Keratinocyte (primary cell): Measurements from ENCODE around the gene CDCA4. TPM values are rescaled to one million over a fixed set of nuclear protein-coding genes. Genes with fewer than 3 reads are reported as not detected.

Experiments
- DNase-seq: peaks from one replicate; pipeline ENCODE4 v3.0.0-alpha.2; 2011; ENCODE audit warnings: low read depth, missing footprints, low spot score
- FAIRE-seq: peaks from 2 replicates; lab custom pipeline; 2011; peaks lifted over from hg19 to GRCh38; lab: Jason Lieb, UNC
- H2AFZ ChIP-seq: 2 replicates; pipeline ENCODE4 v1.6.0; 2012; ENCODE audit warnings: low read length, control low read depth, inconsistent platforms; ENCODE audit not compliant: control insufficient read depth
- H3K27ac ChIP-seq: 2 replicates; pipeline ENCODE4 v1.5.1; 2011; ENCODE audit warnings: low read length; ENCODE audit not compliant: control insufficient read depth, insufficient read depth
- H3K27me3 ChIP-seq: 3 replicates; pipeline ENCODE4 v1.6.0; 2011; ENCODE audit warnings: low read length; ENCODE audit not compliant: control insufficient read depth, insufficient read depth; ENCODE audit errors: extremely low read depth
- H3K36me3 ChIP-seq, 2 experiments: 2 replicates in 1 of 2; 3 replicates in 1 of 2; pipeline ENCODE4 v1.5.1; 2011; ENCODE audit warnings: low read length in 2 of 2, mild to moderate bottlenecking in 1 of 2; ENCODE audit not compliant: control insufficient read depth in 2 of 2, insufficient read depth in 2 of 2; ENCODE audit errors: extremely low read depth in 1 of 2
- H3K4me1 ChIP-seq: 3 replicates; pipeline ENCODE4 v1.5.1; 2011; ENCODE audit warnings: low read length; ENCODE audit not compliant: control insufficient read depth, insufficient read depth; ENCODE audit errors: extremely low read depth
- H3K4me2 ChIP-seq: 3 replicates; pipeline ENCODE4 v1.6.0; 2011; ENCODE audit warnings: low read depth, low read length; ENCODE audit not compliant: control insufficient read depth, insufficient read depth; ENCODE audit errors: extremely low read depth
- H3K4me3 ChIP-seq, 3 experiments: fragments of 200-600 bp in 1 of 3; sonication (generic) in 1 of 3; 2 replicates in 2 of 3; 3 replicates in 1 of 3; pipeline ENCODE4 v1.5.1; 2011 to 2016; ENCODE audit warnings: low read length in 3 of 3, mild to moderate bottlenecking in 3 of 3, control low read depth in 2 of 3, inconsistent platforms in 1 of 3, low read depth in 1 of 3, mixed read lengths in 1 of 3, mixed run types in 1 of 3, moderate library complexity in 1 of 3; ENCODE audit not compliant: control insufficient read depth in 2 of 3, insufficient read depth in 2 of 3; ENCODE audit errors: extremely low read depth in 1 of 3
- H3K79me2 ChIP-seq: 2 replicates; pipeline ENCODE4 v1.6.0; 2012; ENCODE audit warnings: low read length; ENCODE audit not compliant: control insufficient read depth, insufficient read depth
- H3K9ac ChIP-seq: 3 replicates; pipeline ENCODE4 v1.6.0; 2011; ENCODE audit warnings: low read length; ENCODE audit not compliant: control insufficient read depth, insufficient read depth; ENCODE audit errors: extremely low read depth
- H3K9me1 ChIP-seq: 3 replicates; pipeline ENCODE4 v1.6.0; 2011; ENCODE audit warnings: low read length; ENCODE audit not compliant: control insufficient read depth, insufficient read depth; ENCODE audit errors: extremely low read depth
- H3K9me3 ChIP-seq: 2 replicates; pipeline ENCODE4 v1.5.1; 2012; ENCODE audit warnings: low read depth, low read length; ENCODE audit not compliant: control insufficient read depth
- H4K20me1 ChIP-seq: 3 replicates; pipeline ENCODE4 v1.6.0; 2011; ENCODE audit warnings: low read length; ENCODE audit not compliant: control insufficient read depth, insufficient read depth; ENCODE audit errors: extremely low read depth
- CTCF ChIP-seq, 3 experiments: IDR thresholded peaks in 1 of 3; conservative IDR thresholded peaks in 1 of 3; optimal IDR thresholded peaks in 1 of 3; 2 replicates in 2 of 3; 3 replicates in 1 of 3; pipeline versions ENCODE3 to v1.5.1; 2011; ENCODE audit warnings: low read length in 3 of 3, mild to moderate bottlenecking in 3 of 3, moderate library complexity in 2 of 3, control low read depth in 1 of 3, inconsistent platforms in 1 of 3; ENCODE audit not compliant: insufficient read depth in 2 of 3; ENCODE audit errors: extremely low read depth in 1 of 3
- EZH2 ChIP-seq: IDR thresholded peaks from one replicate; pipeline ENCODE4 v1.6.1; 2012; ENCODE audit warnings: inconsistent platforms, mild to moderate bottlenecking, low read length, moderate library complexity
- dilution Hi-C: fragments of 300-500 bp; cut with MboI; formaldehyde crosslinking; loops from one replicate; pipeline ENCODE4 v1.7.0; 2020; ENCODE audit warnings: low sequenced_read_pairs; ENCODE audit not compliant: extremely low pct_ligation_motif_present
- polyA plus RNA-seq, 5 experiments: library from polyadenylated mRNA; depleted of rRNA in 3 of 5; stranded (reverse) in 3 of 5; stranded (forward) in 1 of 5; unstranded in 1 of 5; fragments of >200 nt; gene quantifications; 1 replicate in 1 of 5; 2 replicates in 3 of 5; 3 replicates in 1 of 5; pipeline versions ENCODE4 v1.2.1 to v1.2.3, GENCODE V29; 2011 to 2012; ENCODE audit warnings: missing spikeins in 2 of 5, low read depth in 1 of 5, low replicate concordance in 1 of 5

CDCA4 gene
- polyA plus RNA-seq, 1 donor (not counting 4 experiments of a cell fraction or from before 2014, with no cell fraction given): 35.7 TPM

DNA sequence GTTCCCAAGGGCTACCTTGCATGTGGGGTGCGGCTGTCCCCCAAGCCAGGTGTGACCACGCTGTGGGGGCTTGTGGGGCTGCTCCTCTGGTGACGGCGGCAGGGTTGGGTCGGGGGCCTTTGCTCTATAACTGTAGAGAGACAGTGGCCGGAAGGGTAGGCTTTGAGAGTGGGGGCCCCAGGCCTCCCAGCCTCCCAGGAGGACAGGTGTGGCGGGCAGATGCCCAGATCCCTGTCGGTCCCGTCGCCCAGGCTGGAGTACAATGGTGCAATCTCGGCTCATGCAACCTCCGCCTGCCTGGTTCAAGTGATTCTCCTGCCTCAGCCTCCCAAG lies 47.1 kb upstream of the CDCA4 start:
- FAIRE-seq: no peak
- no peaks in the 10 kb centered on the region for H3K79me2 ChIP-seq
- no peak overlapping the region for H3K4me2 ChIP-seq
- H3K4me3 ChIP-seq: no peak overlapping the region
- no peak overlapping the region for H3K27ac ChIP-seq
- no peak for DNase-seq
- no peaks in the 10 kb centered on the region for H3K36me3 ChIP-seq
- H4K20me1 ChIP-seq: no peaks in the 10 kb centered on the region
- H3K9me3 ChIP-seq: no peaks in the 10 kb centered on the region
- H3K9me1 ChIP-seq: no peaks in the 10 kb centered on the region
- no peak for TF ChIP-seq EZH2
- no peak for TF ChIP-seq CTCF (optimal IDR thresholded peaks at IDR 0.05 in 1 of 3, IDR thresholded peaks at IDR 0.05 in 1 of 3, conservative IDR thresholded peaks at IDR 0.05 in 1 of 3; ENCODE audit: extremely low read depth in 1 of 3, insufficient read depth in 2 of 3, low read length in 3 of 3)
- peaks cover 15% of the 10 kb centered on the region for H3K27me3 ChIP-seq
- no peak overlapping the region for H3K9ac ChIP-seq
- peaks cover 11% of the 10 kb centered on the region for H3K4me1 ChIP-seq
- no peak overlapping the region for H2AFZ ChIP-seq
- dilution Hi-C loops: no loop called here

DNA sequence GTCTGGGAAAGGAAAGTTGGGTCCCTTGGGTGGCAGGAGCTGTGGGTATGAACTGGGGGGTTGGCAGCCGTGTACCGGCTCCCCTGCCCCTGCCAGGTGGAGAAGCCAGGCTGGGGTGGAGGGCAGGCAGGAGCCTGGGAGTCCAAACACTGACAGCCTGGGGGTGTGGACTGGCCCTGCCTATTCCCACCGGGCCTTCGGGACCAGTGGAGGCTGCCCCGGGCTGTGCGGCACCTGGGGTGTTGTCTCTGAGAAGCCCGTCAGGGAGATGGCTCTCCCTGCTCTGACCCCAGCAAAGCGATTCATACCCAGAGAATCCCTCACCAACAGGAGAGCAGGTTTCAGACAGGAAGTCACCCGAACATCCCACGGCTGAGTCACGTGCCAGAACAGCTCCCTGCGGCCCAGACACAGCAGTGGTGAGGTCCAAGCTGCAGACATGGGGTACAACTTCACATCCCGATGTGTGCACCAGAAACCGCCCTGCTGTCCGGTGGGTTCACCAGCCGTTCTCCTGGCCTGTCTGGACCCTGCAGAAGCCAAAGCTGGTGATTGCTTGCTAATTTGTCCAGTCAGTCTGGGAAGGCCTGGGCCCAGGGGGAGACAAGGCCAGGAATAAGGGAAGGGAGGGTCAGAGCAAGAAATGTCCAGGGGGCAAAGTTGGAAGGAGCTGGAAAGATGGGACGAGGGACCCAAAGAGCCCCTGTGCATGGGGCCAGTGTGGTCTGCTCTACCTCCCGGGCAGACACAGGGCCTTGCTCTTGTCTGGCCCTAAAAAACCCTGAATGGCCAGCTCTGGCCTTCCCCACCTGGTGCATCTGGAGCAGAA lies 46.5 kb upstream of the CDCA4 start:
- Histone ChIP-seq H3K27ac (no peak overlapping the region), H3K79me2 (no peaks in the 10 kb centered on the region), H4K20me1 (no peaks in the 10 kb centered on the region), H3K4me3 (no peak overlapping the region), H3K4me2 (no peak overlapping the region), H3K36me3 (no peaks in the 10 kb centered on the region), H3K4me1 (peaks cover 11% of the 10 kb centered on the region), H3K9ac (no peak overlapping the region), H3K9me3 (no peaks in the 10 kb centered on the region), H3K27me3 (peaks cover 10% of the 10 kb centered on the region), H3K9me1 (no peaks in the 10 kb centered on the region), H2AFZ (no peak overlapping the region)
- FAIRE-seq: peak; percentile 71
- dilution Hi-C loops: no loop called here
- DNase-seq: no peak
- TF ChIP-seq CTCF (optimal IDR thresholded peaks at IDR 0.05 in 1 of 3, IDR thresholded peaks at IDR 0.05 in 1 of 3, conservative IDR thresholded peaks at IDR 0.05 in 1 of 3; ENCODE audit: extremely low read depth in 1 of 3, insufficient read depth in 2 of 3, low read length in 3 of 3) (no peak), EZH2 (no peak)
